Choroid plexus epithelial cell (primary cell): ENCODE results near the gene NOL9.

Experiments
- DNase-seq: peaks from one replicate; pipeline ENCODE4 v3.0.0-alpha.2; 2010; ENCODE audit warnings: low read depth
- H3K4me3 ChIP-seq: 2 replicates; pipeline ENCODE4 v1.5.1; 2011; ENCODE audit warnings: low read depth, mild to moderate bottlenecking, control low read depth, low read length, moderate library complexity
- TF ChIP-seq, protein P1 (sequence below): conservative IDR thresholded peaks from 2 replicates; pipeline ENCODE4 v1.5.1; 2011; ENCODE audit warnings: low read depth, mild to moderate bottlenecking, control low read depth, inconsistent platforms, low read length, moderate library complexity

The NOL9 gene

GRCh38 chr1:6554031-6554906 is at the start of gene NOL9:
NOL9 (minus strand) TSS chr1:6554513; CDS start chr1:6554502, 11 bp downstream.
- H3K4me3 ChIP-seq, result peak within 1 kb of the TSS; percentile 90
- peak; percentile 93 for DNase-seq
- TF ChIP-seq, protein P1, sequence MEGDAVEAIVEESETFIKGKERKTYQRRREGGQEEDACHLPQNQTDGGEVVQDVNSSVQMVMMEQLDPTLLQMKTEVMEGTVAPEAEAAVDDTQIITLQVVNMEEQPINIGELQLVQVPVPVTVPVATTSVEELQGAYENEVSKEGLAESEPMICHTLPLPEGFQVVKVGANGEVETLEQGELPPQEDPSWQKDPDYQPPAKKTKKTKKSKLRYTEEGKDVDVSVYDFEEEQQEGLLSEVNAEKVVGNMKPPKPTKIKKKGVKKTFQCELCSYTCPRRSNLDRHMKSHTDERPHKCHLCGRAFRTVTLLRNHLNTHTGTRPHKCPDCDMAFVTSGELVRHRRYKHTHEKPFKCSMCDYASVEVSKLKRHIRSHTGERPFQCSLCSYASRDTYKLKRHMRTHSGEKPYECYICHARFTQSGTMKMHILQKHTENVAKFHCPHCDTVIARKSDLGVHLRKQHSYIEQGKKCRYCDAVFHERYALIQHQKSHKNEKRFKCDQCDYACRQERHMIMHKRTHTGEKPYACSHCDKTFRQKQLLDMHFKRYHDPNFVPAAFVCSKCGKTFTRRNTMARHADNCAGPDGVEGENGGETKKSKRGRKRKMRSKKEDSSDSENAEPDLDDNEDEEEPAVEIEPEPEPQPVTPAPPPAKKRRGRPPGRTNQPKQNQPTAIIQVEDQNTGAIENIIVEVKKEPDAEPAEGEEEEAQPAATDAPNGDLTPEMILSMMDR, result peak; percentile 91

- TF ChIP-seq, protein P1, result no peak
- peak overlapping the region; percentile 97 for H3K4me3 ChIP-seq
- peak; percentile 87 for DNase-seq
These were observed 49.1 kb upstream of the NOL9 start for GRCh38 chr1:6603238-6603914.

- TF ChIP-seq, protein P1, result no peak
- DNase-seq, result peak; percentile 91
These were observed 48.4 kb upstream of the NOL9 start, which contains the start of gene KLHL21 for GRCh38 chr1:6602669-6603237. KLHL21 (minus strand) TSS chr1:6602869; CDS start chr1:6602817, 52 bp downstream.

DNA sequence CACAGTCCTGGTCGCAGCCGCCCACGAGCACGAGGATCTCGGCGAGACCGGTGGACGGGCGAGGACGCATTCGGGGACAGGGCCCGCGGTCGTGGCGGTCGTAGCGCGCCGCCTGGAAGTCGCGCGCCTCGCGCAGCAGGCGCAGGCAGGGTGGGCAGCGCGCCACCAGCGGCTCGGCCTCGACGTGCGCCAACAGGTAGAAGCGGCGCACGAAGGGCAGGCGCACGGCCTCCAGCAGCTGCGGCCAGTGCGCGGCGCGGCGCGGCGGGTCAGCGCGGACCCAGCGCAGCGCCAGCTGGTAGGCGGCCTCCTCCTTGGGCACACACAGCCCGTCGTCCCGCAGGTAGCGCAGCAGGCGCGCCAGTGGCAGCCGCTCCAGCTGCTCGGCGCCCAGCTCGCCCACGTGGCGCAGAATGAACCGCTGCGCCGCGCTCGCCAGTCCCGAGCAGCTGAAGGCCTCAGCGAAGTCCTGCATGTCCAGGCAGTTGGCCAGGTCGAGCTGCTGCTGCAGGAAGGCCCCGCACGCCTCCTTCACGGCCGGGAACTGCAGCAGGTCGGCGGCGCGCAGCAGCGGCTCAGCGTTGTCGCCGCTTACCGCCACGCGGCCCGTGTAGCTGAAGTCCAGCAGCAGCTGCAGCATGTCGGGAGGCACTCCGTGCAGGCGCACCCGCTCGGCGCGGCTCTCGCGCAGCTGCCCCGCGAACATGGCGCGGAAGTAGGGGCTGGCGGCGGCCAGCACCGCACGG is 47.8 kb upstream of the NOL9 start:
- DNase-seq, result peak; percentile 68
- TF ChIP-seq, protein P1, result no peak
- peak overlapping the region; percentile 97 for H3K4me3 ChIP-seq

More at GRCh38 chr1:6602669-6603237, 48.4 kb upstream of the NOL9 start, which contains the start of gene KLHL21:
- peak within 1 kb of the TSS; percentile 97 for H3K4me3 ChIP-seq

DNA sequence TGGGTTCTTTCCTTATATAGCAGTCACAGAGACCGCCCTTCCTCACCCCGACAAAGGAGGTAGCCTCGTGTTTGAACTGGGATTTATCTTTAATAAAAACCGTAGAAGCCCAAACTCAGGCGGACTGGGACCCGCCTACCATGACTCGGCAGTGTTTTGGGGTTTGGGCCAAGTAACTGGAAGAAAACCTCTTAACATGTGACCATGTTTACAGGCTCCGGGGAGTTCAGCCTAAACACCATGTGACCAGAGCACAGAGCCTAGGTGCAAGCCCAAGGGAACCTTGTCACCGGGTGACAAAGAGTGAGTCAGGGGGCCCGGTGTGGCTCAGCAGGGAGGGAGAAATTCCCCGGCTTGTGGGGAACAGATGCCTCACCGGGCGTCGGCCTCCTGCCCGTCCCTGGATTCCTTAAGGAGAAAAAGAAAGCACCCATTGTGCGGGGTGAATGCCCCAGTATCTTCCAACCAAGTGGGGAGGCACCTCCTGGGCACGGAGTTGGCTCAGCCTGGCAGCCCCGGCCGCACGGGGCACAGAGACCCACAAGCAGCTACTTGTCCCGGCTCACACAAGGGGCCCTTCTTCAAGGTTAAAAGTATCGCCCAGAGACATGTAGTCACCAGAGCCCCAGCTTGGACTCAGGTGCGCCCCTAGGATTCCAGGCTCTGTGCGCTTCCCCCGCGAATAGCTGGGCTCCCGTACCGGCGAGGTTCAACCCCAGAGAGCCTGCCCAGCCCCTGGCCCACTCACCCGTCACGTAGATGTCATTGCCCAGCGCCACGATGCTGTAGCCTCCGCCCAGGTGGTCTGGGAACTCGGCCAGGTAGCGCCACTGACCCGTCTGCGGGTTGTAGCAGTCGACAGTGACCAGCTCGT is 47.0 kb upstream of the NOL9 start:
- TF ChIP-seq, protein P1, result peak; percentile 20
- peak overlapping the region; percentile 97 for H3K4me3 ChIP-seq
- peak; percentile 95 for DNase-seq
